ENCODE data around the gene SCGB1A1.

DNA sequence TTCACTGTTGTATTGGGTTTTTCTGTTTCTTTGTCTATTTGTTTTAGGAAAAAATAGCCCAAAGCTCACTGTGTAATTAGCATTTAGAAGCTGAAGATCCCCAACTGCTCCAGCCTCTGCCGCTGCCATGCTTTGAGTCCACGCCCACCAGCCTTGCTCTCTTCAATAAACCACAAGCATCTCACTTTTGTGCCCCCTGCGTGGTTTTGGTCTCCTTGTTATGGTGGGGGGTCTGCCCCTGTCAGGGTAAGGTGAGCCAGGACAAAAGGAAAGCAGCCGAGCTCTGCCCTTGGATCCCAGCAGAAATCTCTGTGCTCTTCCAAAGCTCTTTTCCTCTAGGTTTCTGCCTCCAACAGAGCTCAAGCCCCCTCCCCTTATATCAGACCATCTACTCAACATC, 4.2 kb downstream of the SCGB1A1 start:
- TF ChIP-seq CTCF (IDR thresholded peaks at IDR 0.05) (no peak), POLR2AphosphoS5 (IDR thresholded peaks at IDR 0.05; ENCODE audit: insufficient read depth in 1 of 2, low read depth in 1 of 2) (no peak)

All from vagina (tissue), 2 donors.